ENCODE measurements around the gene POC1B.

- TF ChIP-seq POLR2A (IDR thresholded peaks at IDR 0.05; ENCODE audit: low read depth, low read length) = no peak
- no peak for TF ChIP-seq POLR2AphosphoS5 (IDR thresholded peaks at IDR 0.05; ENCODE audit: low read depth, low read length)
- TF ChIP-seq TAF1 (IDR thresholded peaks at IDR 0.05; ENCODE audit: borderline replicate concordance, low read depth, low read length) = no peak
These were observed 112.6 kb downstream of the POC1B start for GRCh38 chr12:89413234-89413633.

Data from GM12892 (cell line).